GM12878 (cell line): ENCODE data around the gene LIN28B. TPM values are rescaled to one million over a fixed set of nuclear protein-coding genes. Genes with fewer than 3 reads are reported as not detected.
A peak's percentile ranks its signal among the peaks of the same experiment; 100 is the strongest.

Experiments used
- ATAC-seq: fragments of 200-7000 bp; cut with Tn5 transposase; 3 replicates; pipeline ENCODE4 v1.9.1; 2020; ENCODE audit warnings: mild to moderate bottlenecking, moderate library complexity
- BruUV-seq: library from RNA; stranded (reverse); fragments of 400-500 nt; replicated peaks from 2 replicates; lab custom pipeline; 2021; lab: Mats Ljungman, UMichigan
- CTCF ChIA-PET: fragments of 300-600 bp; sonication (Branson Sonifier 250); formaldehyde crosslinking; extraction: SDS; loops from one replicate; lab custom pipeline; 2021; ENCODE audit warnings: inconsistent platforms; lab: Yijun Ruan, JAX
- POLR2A ChIA-PET: fragments of 350-600 bp; formaldehyde crosslinking; extraction: SDS; loops from one replicate; lab custom pipeline; 2021; ENCODE audit warnings: inconsistent platforms; lab: Charles Lee
- RAD21 ChIA-PET: fragments of 300-600 bp; sonication (Branson Sonifier 250); formaldehyde crosslinking; loops from one replicate; lab custom pipeline; 2023; ENCODE audit warnings: antibody characterized with exemption; ENCODE audit not compliant: unreplicated experiment; lab: Charles Lee
- SMC1A ChIA-PET: fragments of 300-600 bp; sonication (Branson Sonifier 250); formaldehyde crosslinking; loops from one replicate; lab custom pipeline; 2023; ENCODE audit not compliant: unreplicated experiment, uncharacterized antibody; lab: Charles Lee
- DNase-seq: peaks from one replicate; pipeline ENCODE4 v3.0.0-alpha.2; 2011; ENCODE audit warnings: low read depth, low spot score
- FAIRE-seq: peaks from 3 replicates; lab custom pipeline; 2011; peaks lifted over from hg19 to GRCh38; lab: Jason Lieb, UNC
- H2AFZ ChIP-seq: 2 replicates; pipeline ENCODE4 v1.6.0; 2011; ENCODE audit warnings: low read depth, low read length, control low read depth; ENCODE audit not compliant: control insufficient read depth
- H3K27ac ChIP-seq: 2 replicates; pipeline ENCODE4 v1.5.1; 2011; ENCODE audit warnings: control low read depth; ENCODE audit not compliant: control insufficient read depth, insufficient read depth
- H3K27me3 ChIP-seq, 2 experiments: replicated peaks in 1 of 2; 2 replicates each; pipeline versions ENCODE4 v1.6.0 to v1.6.1; 2011; ENCODE audit warnings: low read length in 1 of 2; ENCODE audit not compliant: control insufficient read depth in 2 of 2, insufficient read depth in 2 of 2
- H3K36me3 ChIP-seq, 2 experiments: 2 replicates each; pipeline ENCODE4 v1.5.1; 2011; ENCODE audit warnings: low read length in 1 of 2; ENCODE audit not compliant: control insufficient read depth in 2 of 2, insufficient read depth in 2 of 2
- H3K4me1 ChIP-seq: 2 replicates; pipeline ENCODE4 v1.6.1; 2011; ENCODE audit warnings: mild to moderate bottlenecking, low read length, moderate library complexity, mixed read lengths; ENCODE audit not compliant: control insufficient read depth, insufficient read depth
- H3K4me2 ChIP-seq: 2 replicates; pipeline ENCODE4 v1.6.0; 2011; ENCODE audit warnings: control low read depth; ENCODE audit not compliant: control insufficient read depth, insufficient read depth
- H3K4me3 ChIP-seq: fragments of 200-600 bp; sonication (generic); 2 replicates; pipeline ENCODE4 v1.5.1; 2016
- H3K79me2 ChIP-seq: 2 replicates; pipeline ENCODE4 v1.6.0; 2011; ENCODE audit warnings: low read length; ENCODE audit not compliant: control insufficient read depth, insufficient read depth
- H3K9ac ChIP-seq: 2 replicates; pipeline ENCODE4 v1.8.0; 2011; ENCODE audit warnings: low read length, control low read depth, mixed read lengths; ENCODE audit not compliant: control insufficient read depth, insufficient read depth
- H3K9me3 ChIP-seq: replicated peaks from 3 replicates; pipeline ENCODE4 v1.5.1; 2011; ENCODE audit warnings: mild to moderate bottlenecking, low read length; ENCODE audit not compliant: control insufficient read depth, insufficient read depth
- H4K20me1 ChIP-seq: 2 replicates; pipeline ENCODE4 v1.6.0; 2011; ENCODE audit not compliant: control insufficient read depth, insufficient read depth
- JUNB ChIP-seq: IDR thresholded peaks from 2 replicates; pipeline ENCODE4 v1.6.1; 2016; ENCODE audit warnings: antibody characterized with exemption, mild to moderate bottlenecking
- REST ChIP-seq: IDR thresholded peaks from 2 replicates; pipeline ENCODE4 v1.6.1; 2012; ENCODE audit warnings: mild to moderate bottlenecking, low read depth, low read length
- YY1 ChIP-seq: IDR thresholded peaks from 2 replicates; pipeline ENCODE4 v1.6.1; 2011; ENCODE audit warnings: low read depth, mild to moderate bottlenecking, low read length
- whole genome bisulfite sequencing: methylation state at CpG from one replicate; pipeline ENCODE4 v1.1.6; 2016; ENCODE audit warnings: low lambda C conversion rate; ENCODE audit not compliant: insufficient replicate concordance, insufficient coverage; ENCODE audit errors: missing lambda C conversion rate; 5-methylcytosine and 5-hydroxymethylcytosine counted together
- in situ Hi-C: fragments of 300-500 bp; cut with MboI; formaldehyde crosslinking; loops from 9 replicates; pipeline ENCODE4 v1.14.3; 2018; ENCODE audit warnings: mixed read lengths
- intact Hi-C: fragments of 100-400 bp; cut with micrococcal nuclease; formaldehyde crosslinking; loops from one replicate; pipeline ENCODE4 v1.14.2; 2022; ENCODE audit not compliant: unreplicated experiment
- polyA plus RNA-seq, 11 experiments: library from polyadenylated mRNA; depleted of rRNA in 4 of 11; unstranded in 6 of 11; stranded (reverse) in 5 of 11; fragments of >200 nt; fragmentation: Nextera tagmentation in 4 of 11; fragmentation: Illumina TruSeq in 1 of 11; extraction: Ambion mirVana in 4 of 11; extraction: Trizol in 1 of 11; gene quantifications; 1 replicate in 1 of 11; 2 replicates in 10 of 11; pipeline versions ENCODE4 v1.2.1 to v1.2.3, GENCODE V29; 2011 to 2016; ENCODE audit warnings: inconsistent platforms in 2 of 11, missing spikeins in 2 of 11, low read depth in 1 of 11
- total RNA-seq, 4 experiments: library from RNA; depleted of rRNA in 3 of 4; stranded (reverse); fragments of >200 nt in 3 of 4; fragmentation: Illumina TruSeq in 1 of 4; extraction: Trizol in 1 of 4; gene quantifications; 2 replicates each; pipeline versions ENCODE4 v1.2.1 to v1.2.3, GENCODE V29; 2013 to 2021

Gene LIN28B
- total and polyA plus RNA-seq, 10 of the 15 experiments (the other 5 are each of a cell fraction or from before 2014, with no cell fraction given) = 0.01 to 2.4 (median 0.09) TPM; not detected in 6

- Histone ChIP-seq H3K79me2 (no peaks in the 10 kb centered on the region), H3K27ac (no peak overlapping the region), H3K27me3 (peaks cover 0 to 7% of the 10 kb centered on the region in 2 experiments; a peak in 1 of 4 replicates), H3K9me3 (no peaks in the 10 kb centered on the region; the same call in 2 of the 3 replicates), H3K9ac (no peak overlapping the region), H3K4me2 (no peak overlapping the region), H3K36me3 (no peaks in the 10 kb centered on the region), H2AFZ (no peak overlapping the region), H4K20me1 (no peaks in the 10 kb centered on the region), H3K4me1 (no peaks in the 10 kb centered on the region), H3K4me3 (no peak overlapping the region)
- ChIA-PET SMC1A (interaction anchor here (1.8 kb wide), 1 partner anchor 154 kb away, joined by 4 read pairs; no protein-coding TSS in a partner anchor), CTCF (interaction anchor here (0.6 kb wide), 1 partner anchor 40 kb away, joined by 4 read pairs; no protein-coding TSS in a partner anchor), POLR2A (no interaction called here), RAD21 (interaction anchor here (1.0 kb wide), 1 partner anchor 134 kb away, joined by 3 read pairs; no protein-coding TSS in a partner anchor)
- 53% methylated on average over 3 of the region's 3 CpGs for WGBS
- ATAC-seq = peak; percentile 47; the same call in 1 of the 3 replicates
- no peak for FAIRE-seq
- DNase-seq = no peak
- no TSS peak for BruUV-seq
- intact Hi-C loops (loop anchor here (5.0 kb wide), 1 partner anchor 134 kb away; no protein-coding TSS in a partner anchor), in situ Hi-C loops (no loop called here)
- TF ChIP-seq YY1 (peak; percentile 75; the same call in 1 of the 2 replicates), REST (peak; percentile 84), JUNB (no peak)
These were observed 13.1 kb upstream of the LIN28B start for GRCh38 chr6:104943781-104944180.
